ENCODE measurements around the gene CPT2. TPM values are rescaled to one million over a fixed set of nuclear protein-coding genes. Genes with fewer than 3 reads are reported as not detected.

CPT2 gene
- total RNA-seq, 4 donors from 2014 or later, result 16.0 to 36.2 (median 23.1) TPM

DNA sequence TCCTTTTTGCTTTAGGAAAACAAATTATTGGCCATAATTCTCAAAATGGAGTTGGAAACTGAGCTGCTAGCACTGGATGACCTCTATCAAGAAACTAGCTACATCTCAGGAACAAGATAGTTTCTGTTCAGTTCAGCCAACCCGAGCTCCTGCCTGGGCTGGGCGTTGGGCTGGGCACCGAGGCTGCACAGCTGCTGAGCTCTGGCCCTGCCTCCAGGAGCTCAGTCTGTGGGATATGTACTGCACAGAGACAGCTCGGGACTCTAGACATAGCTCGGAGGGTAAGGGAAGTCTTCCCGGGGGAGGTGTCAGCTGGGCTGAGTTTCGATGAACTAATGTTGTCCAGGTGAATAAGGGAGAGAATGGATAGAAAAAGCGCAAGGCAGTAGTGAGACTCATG is 29.7 kb upstream of the CPT2 start:
- TF ChIP-seq, protein P1, sequence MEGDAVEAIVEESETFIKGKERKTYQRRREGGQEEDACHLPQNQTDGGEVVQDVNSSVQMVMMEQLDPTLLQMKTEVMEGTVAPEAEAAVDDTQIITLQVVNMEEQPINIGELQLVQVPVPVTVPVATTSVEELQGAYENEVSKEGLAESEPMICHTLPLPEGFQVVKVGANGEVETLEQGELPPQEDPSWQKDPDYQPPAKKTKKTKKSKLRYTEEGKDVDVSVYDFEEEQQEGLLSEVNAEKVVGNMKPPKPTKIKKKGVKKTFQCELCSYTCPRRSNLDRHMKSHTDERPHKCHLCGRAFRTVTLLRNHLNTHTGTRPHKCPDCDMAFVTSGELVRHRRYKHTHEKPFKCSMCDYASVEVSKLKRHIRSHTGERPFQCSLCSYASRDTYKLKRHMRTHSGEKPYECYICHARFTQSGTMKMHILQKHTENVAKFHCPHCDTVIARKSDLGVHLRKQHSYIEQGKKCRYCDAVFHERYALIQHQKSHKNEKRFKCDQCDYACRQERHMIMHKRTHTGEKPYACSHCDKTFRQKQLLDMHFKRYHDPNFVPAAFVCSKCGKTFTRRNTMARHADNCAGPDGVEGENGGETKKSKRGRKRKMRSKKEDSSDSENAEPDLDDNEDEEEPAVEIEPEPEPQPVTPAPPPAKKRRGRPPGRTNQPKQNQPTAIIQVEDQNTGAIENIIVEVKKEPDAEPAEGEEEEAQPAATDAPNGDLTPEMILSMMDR (IDR thresholded peaks at IDR 0.05; ENCODE audit: low read depth), result no peak

DNA sequence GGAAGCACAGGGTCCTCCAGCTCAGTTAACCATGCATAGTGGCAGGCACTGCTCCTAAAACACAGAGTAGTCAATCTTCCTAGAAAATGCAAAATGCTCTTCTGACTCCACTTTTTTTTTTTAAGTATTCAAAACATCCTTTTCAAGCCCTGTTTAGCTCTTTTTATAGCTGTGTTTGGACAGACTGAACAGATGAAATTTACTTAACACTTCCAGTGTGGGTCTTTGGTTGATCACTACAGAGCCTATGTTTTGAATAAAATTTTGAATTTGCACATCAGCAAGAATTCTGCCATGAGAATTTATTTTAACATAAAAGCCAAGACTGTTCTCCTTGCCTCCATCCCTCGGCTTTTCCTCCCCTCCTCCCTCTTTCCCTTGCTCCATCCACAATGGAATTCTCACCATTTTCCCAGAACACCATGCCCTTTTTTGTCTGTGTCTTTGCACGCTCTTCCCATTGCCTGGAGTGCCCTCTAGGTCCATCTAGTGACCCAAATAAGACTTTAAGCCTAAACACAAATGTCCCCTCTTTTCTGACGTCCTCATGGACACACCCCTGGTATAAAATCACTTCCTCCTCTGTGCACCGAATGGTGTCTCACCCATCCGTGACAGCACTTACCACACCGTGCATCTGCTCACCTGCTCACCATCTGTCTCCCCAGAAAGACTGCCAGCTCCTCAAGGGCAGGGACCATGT is 24.0 kb upstream of the CPT2 start:
- TF ChIP-seq, protein P1 (IDR thresholded peaks at IDR 0.05; ENCODE audit: low read depth), result no peak

DNA sequence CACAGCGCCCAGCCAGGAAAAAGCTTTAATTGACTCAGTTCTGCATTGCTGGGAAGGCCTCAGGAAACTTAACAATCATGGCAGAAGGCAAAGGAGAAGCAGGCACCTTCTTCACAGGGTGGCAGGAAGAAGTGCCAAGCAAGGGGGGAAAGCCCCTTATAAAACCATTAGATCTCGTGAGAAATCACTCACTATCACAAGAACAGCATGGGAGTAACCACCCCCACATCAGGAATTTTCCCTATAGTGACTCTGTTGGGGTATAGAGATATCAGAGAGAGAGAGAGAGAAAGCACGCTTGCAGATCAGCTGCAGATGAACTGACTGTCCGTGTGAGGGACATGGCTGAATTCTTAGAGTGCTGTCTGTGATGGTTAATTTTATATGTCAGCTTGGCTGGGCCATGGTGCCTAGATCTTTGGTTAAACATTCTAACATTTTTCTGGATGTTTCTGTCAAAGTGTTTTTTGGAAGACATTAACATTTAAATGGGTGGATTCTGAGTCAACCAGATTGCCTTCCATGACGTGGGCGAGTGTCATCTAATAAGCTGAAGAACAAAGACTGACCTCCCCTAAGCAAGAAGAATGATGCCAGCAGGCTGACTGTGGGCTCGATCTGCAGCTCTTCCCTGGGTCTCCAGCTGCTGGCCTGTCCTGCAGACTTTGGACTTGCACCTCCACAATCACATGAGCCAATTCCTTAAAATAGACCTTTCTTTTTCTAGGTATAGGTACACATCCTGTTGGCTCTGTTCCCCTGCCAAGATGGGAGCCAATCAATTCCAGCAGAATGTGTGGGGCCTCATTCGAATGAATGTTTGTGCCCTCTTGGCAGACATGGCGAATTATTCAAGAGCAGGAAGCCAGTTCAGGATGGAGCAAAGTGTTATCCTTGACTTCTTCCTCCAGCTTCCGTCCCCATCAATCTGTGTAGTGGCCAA is 21.4 kb upstream of the CPT2 start:
- TF ChIP-seq, protein P1 (IDR thresholded peaks at IDR 0.05; ENCODE audit: low read depth), result no peak

DNA sequence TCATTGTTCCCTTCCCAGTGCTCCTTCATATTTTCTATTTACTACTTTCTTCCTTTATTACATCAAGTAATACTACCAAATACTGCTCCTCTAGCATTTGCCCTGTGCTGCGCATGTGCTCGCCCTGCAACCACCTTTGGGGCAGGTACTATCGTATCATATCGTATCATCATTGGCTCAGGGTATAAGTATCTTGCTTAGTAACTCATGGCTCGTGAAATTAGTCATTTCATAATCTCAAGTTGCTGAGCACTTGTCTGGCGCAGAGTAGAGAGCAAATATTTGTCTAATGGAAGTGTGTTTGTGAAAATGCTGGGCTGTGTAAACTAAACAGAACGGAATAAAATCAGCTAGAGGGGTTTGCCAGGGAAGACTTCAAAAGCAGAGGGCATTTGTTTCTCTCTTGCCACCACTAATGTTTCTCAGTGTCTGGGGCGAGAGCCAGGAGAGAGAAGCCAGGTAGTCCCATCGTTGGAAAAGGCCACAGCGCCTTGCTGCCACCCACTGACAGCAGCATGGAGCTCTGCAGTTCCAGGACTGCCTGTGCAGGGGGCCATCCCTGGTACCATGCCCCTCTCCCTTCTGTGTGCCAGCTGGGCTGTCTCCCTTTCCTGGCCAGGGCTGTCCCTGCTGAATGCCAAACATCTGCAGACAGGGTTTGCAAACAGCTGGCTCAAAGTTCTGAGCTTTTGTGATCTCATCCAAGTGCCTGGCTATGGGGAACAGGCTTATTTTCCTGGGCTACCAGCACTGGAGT is 20.0 kb upstream of the CPT2 start:
- TF ChIP-seq, protein P1 (IDR thresholded peaks at IDR 0.05; ENCODE audit: low read depth), result no peak

DNA sequence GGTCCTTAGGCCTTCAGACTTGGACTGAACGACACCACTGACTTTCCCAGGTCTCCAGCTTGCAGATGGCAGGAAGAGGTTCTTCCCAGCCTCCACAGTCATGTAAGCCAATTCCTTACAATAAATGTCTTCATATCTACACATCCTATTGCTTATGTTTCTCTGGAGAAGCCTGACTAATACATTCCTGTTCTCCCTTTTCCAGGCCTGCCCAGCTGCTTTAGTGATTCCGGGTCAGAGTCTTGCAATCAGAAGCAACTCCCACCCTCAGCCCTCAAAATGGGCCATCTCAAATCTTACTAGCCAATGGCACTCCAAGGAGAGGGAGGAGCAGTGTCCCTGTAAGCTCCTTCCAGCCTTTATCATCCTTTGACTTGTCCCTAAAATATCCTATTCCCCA is 16.4 kb upstream of the CPT2 start:
- TF ChIP-seq, protein P1 (IDR thresholded peaks at IDR 0.05; ENCODE audit: low read depth), result no peak

DNA sequence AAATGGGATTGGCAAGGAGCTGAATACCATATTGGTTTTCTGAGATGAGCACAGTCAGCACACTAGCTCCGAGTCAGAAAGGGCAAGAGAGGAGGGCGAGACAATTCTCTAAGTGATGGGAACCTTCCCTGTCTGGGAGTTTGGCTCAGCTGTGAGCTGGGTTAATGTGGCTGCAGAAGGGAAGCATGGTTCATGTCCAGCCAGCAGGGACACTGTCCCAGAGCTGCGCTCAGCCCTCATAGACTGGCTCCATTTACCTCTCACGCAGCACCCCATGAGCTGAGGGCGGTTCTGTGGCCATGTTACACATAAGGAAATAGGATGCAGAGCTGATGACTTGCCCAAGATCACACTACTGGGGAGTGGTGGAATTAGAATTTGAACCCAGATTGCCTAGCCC is 15.7 kb upstream of the CPT2 start:
- TF ChIP-seq, protein P1 (IDR thresholded peaks at IDR 0.05; ENCODE audit: low read depth), result no peak
